HepG2 (cell line): ENCODE measurements around the gene CLDN9. TPM values are rescaled to one million over a fixed set of nuclear protein-coding genes. Genes with fewer than 3 reads are reported as not detected.

Experiments
- ARHGAP35 ChIP-seq: sonication (generic); formaldehyde crosslinking; IDR thresholded peaks from 2 replicates; pipeline ENCODE4 v1.9.0; 2022; ENCODE audit warnings: mild to moderate bottlenecking, inconsistent platforms, moderate library complexity, missing genetic modification reagents, borderline replicate concordance
- ARNT ChIP-seq: fragments of 450-650 bp; IDR thresholded peaks from 2 replicates; pipeline ENCODE4 v1.6.1; 2017
- ARNT2 ChIP-seq: sonication (generic); formaldehyde crosslinking; IDR thresholded peaks from 2 replicates; pipeline ENCODE4 v1.8.0; 2022; ENCODE audit warnings: mild to moderate bottlenecking, low read depth, missing genetic modification reagents, moderate library complexity
- BCL6 ChIP-seq: IDR thresholded peaks from 2 replicates; pipeline ENCODE4 v1.6.1; 2016; ENCODE audit warnings: missing genetic modification reagents, missing compliant biosample characterization
- CBX2 ChIP-seq, 2 experiments: fragments of 200-600 bp in 1 of 2; sonication (generic); formaldehyde crosslinking in 1 of 2; IDR thresholded peaks; 2 replicates each; pipeline versions ENCODE4 v1.7.0 to v1.8.1; 2018 to 2022; ENCODE audit warnings: low read depth in 2 of 2, low read length in 1 of 2, mild to moderate bottlenecking in 1 of 2, missing genetic modification reagents in 1 of 2
- GABPA ChIP-seq, 2 experiments: IDR thresholded peaks; 2 replicates each; pipeline ENCODE4 v1.6.1; 2011 to 2016; ENCODE audit warnings: low read depth in 2 of 2, low read length in 1 of 2, missing biosample characterization in 1 of 2, missing genetic modification characterization in 1 of 2
- GTF3A ChIP-seq: sonication (generic); formaldehyde crosslinking; conservative IDR thresholded peaks from 2 replicates; pipeline ENCODE4 v1.4.0; 2020; ENCODE audit warnings: mild to moderate bottlenecking, missing genetic modification reagents
- PAWR ChIP-seq: sonication (generic); formaldehyde crosslinking; IDR thresholded peaks from 2 replicates; pipeline ENCODE4 v1.4.0; 2020; ENCODE audit warnings: missing genetic modification reagents, mild to moderate bottlenecking, borderline replicate concordance
- SMYD3 ChIP-seq: sonication (generic); formaldehyde crosslinking; IDR thresholded peaks from 2 replicates; pipeline ENCODE4 v1.8.1; 2023; ENCODE audit warnings: mild to moderate bottlenecking, missing genetic modification reagents
- YEATS2 ChIP-seq: sonication (generic); formaldehyde crosslinking; IDR thresholded peaks from 2 replicates; pipeline ENCODE4 v1.4.0; 2020; ENCODE audit warnings: missing genetic modification reagents, borderline replicate concordance
- ZNF136 ChIP-seq: sonication (generic); formaldehyde crosslinking; IDR thresholded peaks from 2 replicates; pipeline ENCODE4 v1.8.1; 2022; ENCODE audit warnings: low read depth, mild to moderate bottlenecking, moderate library complexity, missing genetic modification reagents
- ZNF251 ChIP-seq: sonication (generic); formaldehyde crosslinking; IDR thresholded peaks from 2 replicates; pipeline ENCODE4 v1.9.0; 2021; ENCODE audit warnings: mild to moderate bottlenecking, missing genetic modification reagents
- ZNF383 ChIP-seq: sonication (generic); formaldehyde crosslinking; IDR thresholded peaks from 2 replicates; pipeline ENCODE4 v1.4.0; 2020; ENCODE audit warnings: missing genetic modification reagents, mild to moderate bottlenecking, borderline replicate concordance
- ZNF547 ChIP-seq: sonication (generic); formaldehyde crosslinking; IDR thresholded peaks from 2 replicates; pipeline ENCODE4 v1.5.1; 2020; ENCODE audit warnings: mild to moderate bottlenecking, missing genetic modification reagents
- ZNF558 ChIP-seq: sonication (generic); formaldehyde crosslinking; IDR thresholded peaks from 2 replicates; pipeline ENCODE4 v1.9.0; 2022; ENCODE audit warnings: mild to moderate bottlenecking, missing genetic modification reagents, borderline replicate concordance
- ZNF598 ChIP-seq: sonication (generic); formaldehyde crosslinking; IDR thresholded peaks from 2 replicates; pipeline ENCODE4 v1.5.1; 2020; ENCODE audit warnings: mild to moderate bottlenecking, missing genetic modification reagents, borderline replicate concordance
- ZNF672 ChIP-seq: sonication (generic); formaldehyde crosslinking; IDR thresholded peaks from 2 replicates; pipeline ENCODE4 v1.8.1; 2022; ENCODE audit warnings: missing genetic modification reagents
- ZNF850 ChIP-seq: sonication (generic); formaldehyde crosslinking; conservative IDR thresholded peaks from 2 replicates; pipeline ENCODE4 v1.9.0; 2021; ENCODE audit warnings: mild to moderate bottlenecking, missing genetic modification reagents
- polyA plus RNA-seq, 8 experiments: library from polyadenylated mRNA; depleted of rRNA in 3 of 8; stranded (reverse) in 7 of 8; unstranded in 1 of 8; fragments of >200 nt; fragmentation: Illumina TruSeq in 4 of 8; extraction: Trizol in 4 of 8; gene quantifications; 2 replicates each; pipeline versions ENCODE4 v1.2.1 to v1.2.3, GENCODE V29; 2011 to 2016; ENCODE audit warnings: low read depth in 4 of 8, missing spikeins in 1 of 8, mixed read lengths in 1 of 8; ENCODE audit not compliant: insufficient read depth in 1 of 8
- total RNA-seq, 5 experiments: library from RNA; depleted of rRNA; stranded (reverse); fragments of >200 nt; fragmentation: Illumina TruSeq; extraction: Trizol; gene quantifications; 2 replicates each; pipeline ENCODE4 v1.2.3, GENCODE V29; 2016; ENCODE audit warnings: low read depth in 1 of 5
- TF ChIP-seq, protein P1 (sequence below): sonication (generic); formaldehyde crosslinking; IDR thresholded peaks from 2 replicates; pipeline ENCODE4 v1.9.0; 2021; ENCODE audit warnings: missing genetic modification reagents, mild to moderate bottlenecking, borderline replicate concordance
- TF ChIP-seq, protein P2 (sequence below): sonication (generic); formaldehyde crosslinking; IDR thresholded peaks from 2 replicates; pipeline ENCODE4 v1.8.0; 2022; ENCODE audit warnings: mild to moderate bottlenecking, missing genetic modification reagents, moderate library complexity
- TF ChIP-seq, protein P3 (sequence below): sonication (generic); formaldehyde crosslinking; IDR thresholded peaks from 2 replicates; pipeline ENCODE4 v1.8.1; 2023; ENCODE audit warnings: mild to moderate bottlenecking, inconsistent platforms, moderate library complexity, missing genetic modification reagents, borderline replicate concordance
- TF ChIP-seq, protein P4 (sequence below): sonication (generic); formaldehyde crosslinking; IDR thresholded peaks from 2 replicates; pipeline ENCODE4 v1.4.0; 2020; ENCODE audit warnings: missing genetic modification reagents, borderline replicate concordance

CLDN9 gene
- total and polyA plus RNA-seq, 2 of the 13 experiments (the other 11 are each of a cell fraction or from before 2014, with no cell fraction given), result 0.15 to 0.26 TPM

- TF ChIP-seq CBX2 (IDR thresholded peaks at IDR 0.05; ENCODE audit: low read depth, low read length) (no peak), CBX2 (CRISPR knock-in tag; IDR thresholded peaks at IDR 0.05; ENCODE audit: low read depth) (no peak), YEATS2 (CRISPR knock-in tag) (0 out of 2 replicates have a peak, but pooled peaks have one; percentile 31), BCL6 (CRISPR knock-in tag) (peak; percentile 29; the same call in 1 of the 2 replicates), ZNF251 (CRISPR knock-in tag) (no peak), ZNF598 (CRISPR knock-in tag) (no peak), ARNT (no peak), ARNT2 (CRISPR knock-in tag) (no peak), GABPA (IDR thresholded peaks at IDR 0.05; ENCODE audit: low read depth, low read length) (no peak), GABPA (CRISPR knock-in tag; IDR thresholded peaks at IDR 0.05; ENCODE audit: low read depth) (no peak), ZNF558 (CRISPR knock-in tag) (no peak), ZNF850 (no peak), ZNF383 (CRISPR knock-in tag) (no peak), ZNF672 (CRISPR knock-in tag) (no peak), SMYD3 (CRISPR knock-in tag) (no peak), ZNF136 (no peak), GTF3A (no peak), ZNF547 (CRISPR knock-in tag) (no peak), PAWR (no peak), ARHGAP35 (no peak)
- TF ChIP-seq, protein P1, sequence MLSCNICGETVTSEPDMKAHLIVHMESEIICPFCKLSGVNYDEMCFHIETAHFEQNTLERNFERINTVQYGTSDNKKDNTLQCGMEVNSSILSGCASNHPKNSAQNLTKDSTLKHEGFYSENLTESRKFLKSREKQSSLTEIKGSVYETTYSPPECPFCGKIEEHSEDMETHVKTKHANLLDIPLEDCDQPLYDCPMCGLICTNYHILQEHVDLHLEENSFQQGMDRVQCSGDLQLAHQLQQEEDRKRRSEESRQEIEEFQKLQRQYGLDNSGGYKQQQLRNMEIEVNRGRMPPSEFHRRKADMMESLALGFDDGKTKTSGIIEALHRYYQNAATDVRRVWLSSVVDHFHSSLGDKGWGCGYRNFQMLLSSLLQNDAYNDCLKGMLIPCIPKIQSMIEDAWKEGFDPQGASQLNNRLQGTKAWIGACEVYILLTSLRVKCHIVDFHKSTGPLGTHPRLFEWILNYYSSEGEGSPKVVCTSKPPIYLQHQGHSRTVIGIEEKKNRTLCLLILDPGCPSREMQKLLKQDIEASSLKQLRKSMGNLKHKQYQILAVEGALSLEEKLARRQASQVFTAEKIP (CRISPR knock-in tag), result no peak
- TF ChIP-seq, protein P2, sequence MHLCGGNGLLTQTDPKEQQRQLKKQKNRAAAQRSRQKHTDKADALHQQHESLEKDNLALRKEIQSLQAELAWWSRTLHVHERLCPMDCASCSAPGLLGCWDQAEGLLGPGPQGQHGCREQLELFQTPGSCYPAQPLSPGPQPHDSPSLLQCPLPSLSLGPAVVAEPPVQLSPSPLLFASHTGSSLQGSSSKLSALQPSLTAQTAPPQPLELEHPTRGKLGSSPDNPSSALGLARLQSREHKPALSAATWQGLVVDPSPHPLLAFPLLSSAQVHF (CRISPR knock-in tag), result no peak
- TF ChIP-seq, protein P3, sequence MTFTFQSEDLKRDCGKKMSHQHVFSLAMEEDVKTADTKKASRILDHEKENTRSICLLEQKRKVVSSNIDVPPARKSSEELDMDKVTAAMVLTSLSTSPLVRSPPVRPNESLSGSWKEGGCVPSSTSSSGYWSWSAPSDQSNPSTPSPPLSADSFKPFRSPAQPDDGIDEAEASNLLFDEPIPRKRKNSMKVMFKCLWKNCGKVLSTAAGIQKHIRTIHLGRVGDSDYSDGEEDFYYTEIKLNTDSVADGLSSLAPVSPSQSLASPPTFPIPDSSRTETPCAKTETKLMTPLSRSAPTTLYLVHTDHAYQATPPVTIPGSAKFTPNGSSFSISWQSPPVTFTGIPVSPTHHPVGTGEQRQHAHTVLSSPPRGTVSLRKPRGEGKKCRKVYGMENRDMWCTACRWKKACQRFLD, result no peak
- TF ChIP-seq, protein P4, sequence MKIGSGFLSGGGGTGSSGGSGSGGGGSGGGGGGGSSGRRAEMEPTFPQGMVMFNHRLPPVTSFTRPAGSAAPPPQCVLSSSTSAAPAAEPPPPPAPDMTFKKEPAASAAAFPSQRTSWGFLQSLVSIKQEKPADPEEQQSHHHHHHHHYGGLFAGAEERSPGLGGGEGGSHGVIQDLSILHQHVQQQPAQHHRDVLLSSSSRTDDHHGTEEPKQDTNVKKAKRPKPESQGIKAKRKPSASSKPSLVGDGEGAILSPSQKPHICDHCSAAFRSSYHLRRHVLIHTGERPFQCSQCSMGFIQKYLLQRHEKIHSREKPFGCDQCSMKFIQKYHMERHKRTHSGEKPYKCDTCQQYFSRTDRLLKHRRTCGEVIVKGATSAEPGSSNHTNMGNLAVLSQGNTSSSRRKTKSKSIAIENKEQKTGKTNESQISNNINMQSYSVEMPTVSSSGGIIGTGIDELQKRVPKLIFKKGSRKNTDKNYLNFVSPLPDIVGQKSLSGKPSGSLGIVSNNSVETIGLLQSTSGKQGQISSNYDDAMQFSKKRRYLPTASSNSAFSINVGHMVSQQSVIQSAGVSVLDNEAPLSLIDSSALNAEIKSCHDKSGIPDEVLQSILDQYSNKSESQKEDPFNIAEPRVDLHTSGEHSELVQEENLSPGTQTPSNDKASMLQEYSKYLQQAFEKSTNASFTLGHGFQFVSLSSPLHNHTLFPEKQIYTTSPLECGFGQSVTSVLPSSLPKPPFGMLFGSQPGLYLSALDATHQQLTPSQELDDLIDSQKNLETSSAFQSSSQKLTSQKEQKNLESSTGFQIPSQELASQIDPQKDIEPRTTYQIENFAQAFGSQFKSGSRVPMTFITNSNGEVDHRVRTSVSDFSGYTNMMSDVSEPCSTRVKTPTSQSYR, result no peak
These were observed 25.5 kb downstream of the CLDN9 start (continued) for GRCh38 chr16:3038256-3038655.
